HG02610 (cell line): ENCODE measurements around the gene ANLN.
"Not testable (repeated sequence)": the region's sequence is repeated elsewhere in the genome, so short reads cannot be mapped to it uniquely, and the experiment has no call there.

ENCODE experiments used
- ATAC-seq: cut with Tn5 transposase; IDR thresholded peaks from one replicate; pipeline ENCODE4 v1.9.1; 2021; ENCODE audit warnings: mild to moderate bottlenecking, moderate library complexity; ENCODE audit not compliant: unreplicated experiment

ANLN gene

GRCh38 chr7:36372156-36372555, 17.5 kb upstream of the ANLN start:
- no peak for ATAC-seq

GRCh38 chr7:36378555-36378954, 11.1 kb upstream of the ANLN start:
- not testable (repeated sequence) for ATAC-seq

GRCh38 chr7:36379831-36380504, 9.7 kb upstream of the ANLN start:
- no peak for ATAC-seq

GRCh38 chr7:36381056-36381455, 8.6 kb upstream of the ANLN start:
- ATAC-seq = no peak

- ATAC-seq = not testable (repeated sequence)
These were observed 6.4 kb upstream of the ANLN start for GRCh38 chr7:36383284-36383683.

- not testable (repeated sequence) for ATAC-seq
These were observed 4.0 kb upstream of the ANLN start for GRCh38 chr7:36385646-36386045.

GRCh38 chr7:36387435-36388231, 2.0 kb upstream of the ANLN start:
- ATAC-seq = no peak

- no peak for ATAC-seq
These were observed 1.2 kb upstream of the ANLN start for GRCh38 chr7:36388423-36388822.

GRCh38 chr7:36390199-36391090, 783 bp downstream of the ANLN start:
- peak; percentile 37 for ATAC-seq

GRCh38 chr7:36391436-36392198, 2.0 kb downstream of the ANLN start:
- ATAC-seq = no peak

- ATAC-seq = no peak
These were observed 4.2 kb downstream of the ANLN start for GRCh38 chr7:36393826-36394225.

GRCh38 chr7:36395171-36395894, 5.7 kb downstream of the ANLN start:
- ATAC-seq = no peak

GRCh38 chr7:36396150-36396549, 6.5 kb downstream of the ANLN start:
- ATAC-seq = no peak

- no peak for ATAC-seq
These were observed 10.4 kb downstream of the ANLN start for GRCh38 chr7:36400036-36400435.

GRCh38 chr7:36400606-36401005, 10.9 kb downstream of the ANLN start:
- ATAC-seq = no peak

GRCh38 chr7:36403452-36403851, 13.8 kb downstream of the ANLN start:
- no peak for ATAC-seq

- ATAC-seq = no peak
These were observed 15.2 kb downstream of the ANLN start for GRCh38 chr7:36404639-36405408.

GRCh38 chr7:36405409-36405803, 15.7 kb downstream of the ANLN start:
- no peak for ATAC-seq

GRCh38 chr7:36406156-36406555, 16.5 kb downstream of the ANLN start:
- ATAC-seq = no peak
